Muscle layer of duodenum (tissue), 2 donors: ENCODE data around the gene BID.

ENCODE experiments used
- H3K27ac ChIP-seq: one replicate; pipeline ENCODE4 v1.7.0; 2013; ENCODE audit warnings: mild to moderate bottlenecking, low read length
- H3K27me3 ChIP-seq: one replicate; pipeline ENCODE4 v1.7.0; 2013; ENCODE audit warnings: low read depth, mild to moderate bottlenecking, control low read depth, low read length
- H3K36me3 ChIP-seq, 2 donors: one replicate each; pipeline ENCODE4 v1.7.0; 2013; ENCODE audit warnings: low read length in 2 of 2, control low read depth in 1 of 2, mild to moderate bottlenecking in 1 of 2; ENCODE audit not compliant: insufficient read depth in 2 of 2, control insufficient read depth in 1 of 2
- H3K4me1 ChIP-seq, 2 donors: one replicate each; pipeline ENCODE4 v1.7.0; 2013; ENCODE audit warnings: low read length in 2 of 2, mild to moderate bottlenecking in 2 of 2, control low read depth in 1 of 2, moderate library complexity in 1 of 2; ENCODE audit not compliant: insufficient read depth in 2 of 2, control insufficient read depth in 1 of 2
- H3K4me3 ChIP-seq, 2 donors: one replicate each; pipeline ENCODE4 v1.7.0; 2013; ENCODE audit warnings: low read length in 2 of 2, low read depth in 1 of 2, mild to moderate bottlenecking in 1 of 2
- H3K9me3 ChIP-seq, 2 donors: one replicate each; pipeline ENCODE4 v1.7.0; 2013; ENCODE audit warnings: low read length in 2 of 2, control low read depth in 1 of 2, mild to moderate bottlenecking in 1 of 2; ENCODE audit not compliant: control insufficient read depth in 1 of 2
- donor health status: healthy.

BID gene

GRCh38 chr22:17761138-17761488 lies 13.2 kb downstream of the BID start:
- no peaks in the 10 kb centered on the region for H3K27me3 ChIP-seq
- H3K9me3 ChIP-seq = no peaks in the 10 kb centered on the region
- no peak overlapping the region for H3K27ac ChIP-seq
- no peak overlapping the region for H3K4me3 ChIP-seq
- no peaks in the 10 kb centered on the region for H3K36me3 ChIP-seq
- H3K4me1 ChIP-seq = no peaks in the 10 kb centered on the region

- no peak overlapping the region for H3K4me3 ChIP-seq
- no peaks in the 10 kb centered on the region for H3K4me1 ChIP-seq
- H3K9me3 ChIP-seq = no peaks in the 10 kb centered on the region
- H3K27ac ChIP-seq = no peak overlapping the region
- H3K27me3 ChIP-seq = no peaks in the 10 kb centered on the region
- H3K36me3 ChIP-seq = no peaks in the 10 kb centered on the region
Measured at GRCh38 chr22:17754233-17754925, 19.9 kb downstream of the BID start.

- Histone ChIP-seq H3K27me3 (no peaks in the 10 kb centered on the region), H3K9me3 (no peaks in the 10 kb centered on the region), H3K4me3 (no peak overlapping the region), H3K4me1 (no peaks in the 10 kb centered on the region), H3K36me3 (no peaks in the 10 kb centered on the region), H3K27ac (no peak overlapping the region)
Measured at GRCh38 chr22:17753401-17753989, 20.8 kb downstream of the BID start.

GRCh38 chr22:17751596-17751995 lies 22.7 kb downstream of the BID start:
- Histone ChIP-seq H3K4me1 (no peaks in the 10 kb centered on the region), H3K27me3 (no peaks in the 10 kb centered on the region), H3K9me3 (no peaks in the 10 kb centered on the region), H3K4me3 (no peak overlapping the region), H3K27ac (no peak overlapping the region), H3K36me3 (no peaks in the 10 kb centered on the region)

GRCh38 chr22:17749605-17750395 lies 24.5 kb downstream of the BID start:
- H3K9me3 ChIP-seq = no peaks in the 10 kb centered on the region
- no peaks in the 10 kb centered on the region for H3K36me3 ChIP-seq
- no peaks in the 10 kb centered on the region for H3K27me3 ChIP-seq
- H3K4me3 ChIP-seq = no peak overlapping the region
- H3K27ac ChIP-seq = no peak overlapping the region
- no peaks in the 10 kb centered on the region for H3K4me1 ChIP-seq

- Histone ChIP-seq H3K4me3 (no peak overlapping the region), H3K27ac (no peak overlapping the region), H3K27me3 (no peaks in the 10 kb centered on the region), H3K9me3 (no peaks in the 10 kb centered on the region), H3K4me1 (no peaks in the 10 kb centered on the region), H3K36me3 (no peaks in the 10 kb centered on the region)
Measured at GRCh38 chr22:17748555-17749353, 25.5 kb downstream of the BID start.

GRCh38 chr22:17746916-17747315 lies 27.4 kb downstream of the BID start:
- no peak overlapping the region for H3K4me3 ChIP-seq
- no peaks in the 10 kb centered on the region for H3K27me3 ChIP-seq
- H3K27ac ChIP-seq = no peak overlapping the region
- H3K4me1 ChIP-seq = no peaks in the 10 kb centered on the region
- no peaks in the 10 kb centered on the region for H3K9me3 ChIP-seq
- H3K36me3 ChIP-seq = no peaks in the 10 kb centered on the region

GRCh38 chr22:17744430-17744829 lies 29.8 kb downstream of the BID start:
- H3K27ac ChIP-seq = no peak overlapping the region
- H3K36me3 ChIP-seq = no peaks in the 10 kb centered on the region
- H3K27me3 ChIP-seq = no peaks in the 10 kb centered on the region
- H3K4me1 ChIP-seq = no peaks in the 10 kb centered on the region
- H3K9me3 ChIP-seq = no peaks in the 10 kb centered on the region
- no peak overlapping the region for H3K4me3 ChIP-seq

GRCh38 chr22:17743661-17744411 lies 30.4 kb downstream of the BID start:
- H3K27ac ChIP-seq = no peak overlapping the region
- H3K4me3 ChIP-seq = no peak overlapping the region

GRCh38 chr22:17742527-17742902 lies 31.8 kb downstream of the BID start:
- no peaks in the 10 kb centered on the region for H3K27me3 ChIP-seq
- H3K4me3 ChIP-seq = no peak overlapping the region
- no peak overlapping the region for H3K27ac ChIP-seq
- peaks cover 4 to 7% of the 10 kb centered on the region in 2 donors for H3K36me3 ChIP-seq
- H3K9me3 ChIP-seq = no peaks in the 10 kb centered on the region
- no peaks in the 10 kb centered on the region for H3K4me1 ChIP-seq

More at GRCh38 chr22:17743661-17744411, 30.4 kb downstream of the BID start:
- H3K36me3 ChIP-seq = no peaks in the 10 kb centered on the region
- no peaks in the 10 kb centered on the region for H3K4me1 ChIP-seq
- H3K9me3 ChIP-seq = no peaks in the 10 kb centered on the region
- H3K27me3 ChIP-seq = no peaks in the 10 kb centered on the region
